Measurements from ENCODE around the gene SH3RF2.
"Not testable (repeated sequence)": the region's sequence is repeated elsewhere in the genome, so short reads cannot be mapped to it uniquely, and the experiment has no call there.

Gene SH3RF2

GRCh38 chr5:145951071-145951470 lies 14.7 kb downstream of the SH3RF2 start:
- no peak for DNase-seq

- DNase-seq, result no peak
Observed at GRCh38 chr5:145953202-145953601, 16.8 kb downstream of the SH3RF2 start.

- not testable (repeated sequence) for DNase-seq
Observed at GRCh38 chr5:145954140-145954539, 17.8 kb downstream of the SH3RF2 start.

- DNase-seq, result no peak
Observed at GRCh38 chr5:145957388-145957787, 21.0 kb downstream of the SH3RF2 start.

- no peak for DNase-seq
Observed at GRCh38 chr5:145958436-145958835, 22.1 kb downstream of the SH3RF2 start.

- no peak for DNase-seq
Observed at GRCh38 chr5:145960166-145960565, 23.8 kb downstream of the SH3RF2 start.

GRCh38 chr5:145960848-145961600 lies 24.6 kb downstream of the SH3RF2 start:
- no peak for DNase-seq

GRCh38 chr5:145962001-145962400 lies 25.6 kb downstream of the SH3RF2 start:
- no peak for DNase-seq

- not testable (repeated sequence) for DNase-seq
Observed at GRCh38 chr5:145964008-145964407, 27.6 kb downstream of the SH3RF2 start.

- no peak for DNase-seq
Observed at GRCh38 chr5:145965804-145966203, 29.4 kb downstream of the SH3RF2 start.

GRCh38 chr5:145967296-145967695 lies 30.9 kb downstream of the SH3RF2 start:
- no peak for DNase-seq

GRCh38 chr5:145968970-145969713 lies 32.8 kb downstream of the SH3RF2 start:
- no peak for DNase-seq

- DNase-seq, result no peak
Observed at GRCh38 chr5:145969714-145970092, 33.3 kb downstream of the SH3RF2 start.

GRCh38 chr5:145971108-145971507 lies 34.7 kb downstream of the SH3RF2 start:
- DNase-seq, result no peak

- DNase-seq, result no peak
Observed at GRCh38 chr5:145971701-145972100, 35.3 kb downstream of the SH3RF2 start.

GRCh38 chr5:145975001-145975360 lies 38.6 kb downstream of the SH3RF2 start:
- no peak for DNase-seq

GRCh38 chr5:145975361-145976066 lies 39.1 kb downstream of the SH3RF2 start:
- no peak for DNase-seq

- DNase-seq, result no peak
Observed at GRCh38 chr5:145976431-145977155, 40.2 kb downstream of the SH3RF2 start.

- no peak for DNase-seq
Observed at GRCh38 chr5:145978171-145978570, 41.8 kb downstream of the SH3RF2 start.

- DNase-seq, result no peak
Observed at GRCh38 chr5:145978708-145979107, 42.3 kb downstream of the SH3RF2 start.

GRCh38 chr5:145979270-145980223 lies 43.2 kb downstream of the SH3RF2 start:
- DNase-seq, result no peak

- DNase-seq, result no peak
Observed at GRCh38 chr5:145980259-145980658, 43.9 kb downstream of the SH3RF2 start.
